HL-60/S4 (cell line): ENCODE data around the gene XYLT1.

Experiments used
- in situ Hi-C: fragments of 300-500 bp; cut with MboI; formaldehyde crosslinking; loops from 2 replicates; pipeline ENCODE4 v1.14.3; 2022; ENCODE audit warnings: low sequenced_read_pairs

The XYLT1 gene

DNA sequence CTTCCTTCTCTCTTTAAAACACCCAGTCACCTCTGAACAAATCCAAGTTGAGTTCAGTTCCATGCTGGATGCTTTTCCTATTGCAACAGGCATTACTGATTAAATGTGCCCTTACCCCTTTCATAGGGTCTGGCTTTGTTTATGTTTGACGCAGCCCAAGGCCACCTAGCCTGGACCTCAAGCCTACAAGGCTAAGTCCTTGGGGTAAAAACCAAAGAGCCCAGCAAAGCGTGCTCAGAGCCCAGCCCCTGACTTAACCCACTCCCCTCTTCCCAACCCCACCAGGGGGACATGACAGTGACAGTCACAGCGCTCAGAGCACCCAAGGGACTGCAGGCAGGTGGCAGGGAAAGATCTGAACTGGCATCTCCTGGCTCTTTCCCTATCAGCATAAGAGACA, 200.6 kb downstream of the XYLT1 start:
- in situ Hi-C loops = no loop called here

DNA sequence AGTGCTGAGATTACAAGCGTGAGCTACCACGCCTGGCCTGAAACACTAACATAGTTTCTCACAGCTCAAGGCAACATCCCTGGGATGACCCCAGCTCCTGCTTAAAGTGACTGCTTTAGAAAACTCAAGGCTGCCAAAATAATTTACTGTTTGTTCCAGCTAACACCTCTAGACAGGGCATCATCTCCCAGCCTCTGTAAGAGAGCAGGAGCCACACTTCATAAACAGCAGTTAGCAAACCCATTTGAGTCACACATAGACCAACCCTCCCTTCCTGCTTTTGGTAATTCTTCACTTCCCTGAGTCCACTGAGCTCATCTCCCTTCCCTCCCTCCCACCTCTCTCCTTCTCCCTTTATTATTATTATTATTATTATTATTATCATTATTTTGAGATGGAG, 201.3 kb downstream of the XYLT1 start:
- in situ Hi-C loops = no loop called here

DNA sequence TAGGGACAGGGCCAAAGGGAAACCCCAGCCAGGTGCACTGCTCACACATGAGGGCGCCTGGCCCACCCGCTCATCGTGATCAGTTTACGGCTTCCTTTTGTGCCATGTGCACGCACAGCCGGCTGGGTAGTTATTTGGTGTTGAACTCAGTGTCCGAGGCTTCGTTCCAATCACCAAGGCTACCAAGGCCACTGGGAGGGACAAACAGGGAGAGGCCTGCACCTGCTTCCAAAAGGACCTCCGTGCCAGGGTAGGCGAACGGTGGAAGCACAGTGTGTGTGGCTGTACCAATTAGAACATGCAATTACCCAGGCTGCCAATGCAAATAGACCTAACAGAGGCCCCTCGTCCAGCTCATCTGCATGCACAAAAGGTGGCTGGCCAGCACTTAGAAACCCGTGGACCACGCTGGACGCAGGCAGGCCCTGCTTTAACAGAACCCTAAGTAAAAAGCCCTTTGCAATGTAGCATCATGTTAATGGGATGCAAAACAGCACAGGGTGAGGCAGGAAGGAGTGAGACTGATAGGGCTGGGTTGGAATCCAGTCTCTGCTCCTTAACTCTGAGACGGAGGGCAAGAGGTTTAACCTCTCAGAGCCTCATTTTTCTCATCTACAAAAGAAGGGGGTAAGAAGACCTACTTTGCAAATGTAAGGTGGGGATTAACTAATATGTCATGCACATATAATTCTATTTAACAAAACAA, 204.0 kb downstream of the XYLT1 start:
- in situ Hi-C loops = no loop called here

DNA sequence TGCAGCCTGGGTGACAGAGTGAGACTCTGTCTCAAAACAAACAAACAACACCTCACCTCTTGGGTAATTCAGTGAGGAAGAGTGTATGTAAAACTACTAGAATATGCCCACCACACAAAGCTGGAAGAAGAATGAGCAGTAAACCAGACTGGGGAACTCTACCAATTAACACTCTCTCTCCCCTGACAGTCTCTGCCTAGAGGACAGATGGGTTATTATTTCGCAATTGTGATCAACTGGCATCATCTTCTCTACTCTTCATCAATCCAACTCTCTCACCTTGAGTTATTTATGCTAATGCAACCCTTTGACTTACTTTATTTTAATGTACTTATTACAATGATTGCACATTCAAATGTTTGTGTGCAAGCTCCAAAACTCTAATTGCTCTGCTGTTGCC, 205.6 kb downstream of the XYLT1 start:
- in situ Hi-C loops = no loop called here

DNA sequence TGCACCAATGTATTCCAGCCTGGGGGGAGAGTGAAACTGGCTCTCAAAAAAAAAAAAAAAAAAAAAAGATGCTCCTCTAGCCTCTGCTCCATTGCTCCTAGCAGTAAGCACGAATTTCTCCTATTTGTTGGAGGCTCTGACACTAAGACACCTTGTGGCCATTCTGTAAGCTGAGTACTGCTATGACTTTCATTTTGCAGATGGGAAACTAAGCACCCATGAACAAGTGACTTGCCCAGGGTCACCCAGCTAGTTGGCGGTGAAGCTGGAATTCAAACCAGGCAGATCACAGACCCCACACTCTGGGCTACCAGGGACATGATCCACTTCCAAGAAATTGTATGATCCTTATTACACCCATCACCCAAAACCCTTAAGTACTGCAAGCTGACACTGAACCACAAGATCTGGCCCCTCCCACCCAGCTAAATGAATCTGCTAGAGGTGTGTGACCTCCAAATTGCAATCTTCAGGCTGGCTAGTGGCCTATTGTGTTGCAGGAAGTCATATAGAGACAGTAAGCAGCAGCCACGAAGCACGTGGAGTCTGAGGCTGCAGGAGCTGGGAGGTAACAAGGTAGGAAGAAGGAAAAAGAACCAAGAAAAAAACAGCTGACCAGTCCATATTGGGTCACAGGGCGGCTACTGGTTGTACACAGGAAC, 209.4 kb downstream of the XYLT1 start:
- in situ Hi-C loops = no loop called here

DNA sequence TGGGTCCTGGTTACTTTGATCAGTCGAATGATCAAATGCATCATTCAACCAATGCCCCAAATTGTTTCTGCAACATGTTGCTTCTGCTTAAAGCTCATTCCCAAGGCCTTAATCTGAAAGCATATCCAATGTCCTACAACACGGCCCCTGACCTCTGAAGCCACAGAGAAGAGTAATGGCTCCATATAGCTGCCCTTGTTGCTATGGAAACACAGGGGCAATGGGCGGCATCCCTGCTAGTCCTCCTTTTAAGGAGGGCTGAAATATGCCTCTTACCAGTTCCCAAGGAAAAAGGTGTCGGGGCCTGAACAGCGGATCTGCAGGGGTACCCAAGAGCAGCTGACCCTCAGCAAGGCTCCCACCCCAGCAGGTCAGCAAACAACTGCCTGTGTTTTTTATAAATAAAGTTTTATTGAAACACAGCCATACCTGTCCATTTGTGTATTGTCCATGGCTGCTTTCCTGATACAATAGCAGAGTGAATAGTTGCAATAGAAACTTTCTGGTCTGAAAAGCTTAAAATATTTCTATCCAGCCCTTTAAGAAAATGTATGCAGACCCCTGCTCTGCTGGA, 210.4 kb downstream of the XYLT1 start:
- in situ Hi-C loops = no loop called here

DNA sequence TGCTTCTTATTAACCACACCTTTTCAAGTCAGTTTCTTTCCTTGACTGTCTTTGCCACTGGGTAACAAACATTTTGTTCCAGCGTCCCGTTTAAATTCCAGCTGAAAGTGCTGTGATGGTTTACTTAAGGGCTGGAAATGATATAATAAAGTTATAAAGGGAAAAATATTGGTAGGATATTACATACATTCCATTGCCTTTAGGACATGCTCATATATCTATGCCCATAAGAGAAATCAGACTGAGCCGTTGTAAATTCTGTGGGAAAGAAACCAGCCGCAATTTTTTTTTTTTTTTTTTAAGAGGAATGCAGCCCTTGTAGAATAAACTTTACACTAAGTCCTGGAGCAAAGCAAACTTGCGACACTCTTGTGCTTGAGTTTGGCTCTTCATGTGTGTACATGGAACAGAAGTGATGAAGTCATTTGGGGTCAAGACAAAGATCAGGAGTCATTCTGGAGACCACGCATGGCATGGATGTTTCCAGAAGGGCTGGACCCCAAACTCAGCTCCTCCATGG, 210.9 kb downstream of the XYLT1 start:
- in situ Hi-C loops = no loop called here

DNA sequence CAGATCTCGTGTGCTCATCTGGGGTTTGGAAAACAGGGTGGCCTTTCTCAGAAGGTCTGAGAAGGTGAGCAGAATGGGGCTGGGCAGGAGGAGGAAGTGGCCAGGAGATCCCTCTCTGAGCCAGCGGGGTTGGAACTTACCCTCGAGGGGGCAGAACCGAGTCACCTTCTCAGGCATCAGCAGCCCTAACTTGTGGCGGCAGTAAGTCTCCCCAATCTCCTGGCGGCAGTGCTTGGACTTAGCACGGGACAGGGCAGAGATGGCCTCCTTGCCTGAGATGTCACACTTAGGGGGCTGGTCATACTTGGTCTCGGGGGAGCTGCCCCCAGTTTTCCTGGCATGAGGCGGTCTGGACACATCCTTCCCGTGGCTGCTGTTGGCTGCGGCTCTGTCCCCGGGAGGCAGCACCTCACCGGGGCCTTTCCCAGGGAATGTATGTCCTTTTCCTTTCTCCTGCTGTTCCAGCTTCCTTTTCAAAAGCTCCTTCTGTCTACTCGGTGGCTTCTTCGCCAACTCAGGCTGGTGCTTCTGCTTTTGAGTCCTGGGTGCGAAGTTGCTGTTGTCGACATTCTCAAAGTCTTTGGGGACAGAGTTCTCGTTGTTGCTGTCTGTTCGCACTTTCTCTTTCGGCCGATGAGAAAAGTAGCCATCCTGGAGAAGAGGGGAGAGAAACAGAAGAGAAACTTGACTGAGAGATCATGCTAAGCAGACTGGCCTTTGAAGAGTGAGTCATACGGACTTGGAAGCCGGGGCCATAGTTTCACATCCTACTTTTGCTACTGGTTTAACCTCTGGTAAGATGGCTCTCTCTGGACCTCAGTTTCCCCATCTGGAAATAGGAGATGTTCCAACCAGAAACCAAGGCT, 211.7 kb downstream of the XYLT1 start:
- in situ Hi-C loops = no loop called here

DNA sequence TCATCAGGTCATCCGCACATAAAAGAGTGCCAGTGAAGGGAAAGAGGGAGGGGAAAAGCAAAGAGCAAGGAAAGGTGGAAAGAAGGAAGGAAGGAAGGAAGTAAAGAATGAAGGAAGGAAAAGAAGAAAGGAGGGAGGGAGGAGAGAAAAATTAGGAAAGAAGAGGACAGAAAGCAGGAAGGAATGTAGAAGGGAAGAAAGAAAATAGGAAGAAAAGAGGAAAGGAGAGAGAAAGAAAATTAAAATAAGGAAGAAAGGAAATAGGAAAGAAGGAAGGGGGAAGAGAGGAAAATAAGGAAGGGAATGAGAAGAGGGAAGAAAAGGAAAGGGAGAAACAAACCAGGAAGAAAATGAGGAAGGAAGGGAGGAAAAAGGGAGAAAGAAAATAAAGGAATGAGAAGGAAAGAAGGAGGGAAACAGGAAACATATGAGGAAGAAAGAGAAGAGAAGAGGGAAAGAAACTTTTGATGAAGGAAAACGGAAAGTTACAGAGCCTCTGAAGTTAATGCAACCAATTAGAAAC, 212.6 kb downstream of the XYLT1 start:
- in situ Hi-C loops = no loop called here

DNA sequence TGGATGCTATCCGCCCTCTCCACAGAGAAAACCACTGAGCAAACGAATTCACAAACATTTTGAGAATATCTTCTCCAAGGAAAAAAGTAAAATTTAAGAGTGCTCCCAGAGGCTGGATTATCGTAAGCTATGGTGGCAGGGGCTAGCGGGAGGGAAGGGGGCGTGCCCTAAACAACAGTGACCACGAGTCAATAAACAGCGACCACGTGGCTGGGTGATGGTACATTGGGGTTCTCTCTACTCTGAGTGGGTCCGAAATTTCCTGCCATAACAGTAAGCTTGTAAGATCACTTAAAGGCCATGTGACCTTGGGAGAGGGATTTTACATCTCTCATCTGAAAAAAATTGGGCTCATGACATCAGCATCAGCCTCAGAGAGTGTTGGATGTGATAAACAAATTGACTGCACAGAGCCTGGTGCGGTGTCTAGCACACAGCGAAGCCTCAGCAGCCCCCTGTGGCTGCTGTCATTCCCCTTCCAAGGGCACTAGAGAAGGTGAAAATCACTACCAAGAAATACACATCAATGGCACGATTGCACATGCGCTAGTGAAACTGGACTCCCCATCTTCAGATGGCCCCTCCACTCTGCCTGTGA, 213.2 kb downstream of the XYLT1 start:
- in situ Hi-C loops = no loop called here

DNA sequence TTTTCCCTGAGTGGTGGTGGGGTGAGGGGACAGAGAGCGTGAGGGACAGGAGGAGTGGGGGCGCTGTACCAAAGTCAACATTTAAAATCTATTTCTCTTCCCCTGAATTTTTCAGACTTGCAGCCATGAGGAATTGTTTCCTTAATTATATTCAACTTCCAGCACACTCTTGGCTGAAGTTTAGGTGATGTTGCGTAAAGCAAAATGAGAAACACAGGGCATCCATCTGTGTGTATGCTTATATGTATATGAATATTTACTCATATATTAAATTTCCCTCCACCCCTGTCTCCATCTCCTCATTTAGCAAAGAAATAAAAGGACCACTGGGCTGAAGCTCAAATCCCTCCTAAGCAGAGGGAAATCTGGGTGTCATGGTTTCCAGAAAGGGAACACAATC, 218.1 kb downstream of the XYLT1 start:
- in situ Hi-C loops = no loop called here

DNA sequence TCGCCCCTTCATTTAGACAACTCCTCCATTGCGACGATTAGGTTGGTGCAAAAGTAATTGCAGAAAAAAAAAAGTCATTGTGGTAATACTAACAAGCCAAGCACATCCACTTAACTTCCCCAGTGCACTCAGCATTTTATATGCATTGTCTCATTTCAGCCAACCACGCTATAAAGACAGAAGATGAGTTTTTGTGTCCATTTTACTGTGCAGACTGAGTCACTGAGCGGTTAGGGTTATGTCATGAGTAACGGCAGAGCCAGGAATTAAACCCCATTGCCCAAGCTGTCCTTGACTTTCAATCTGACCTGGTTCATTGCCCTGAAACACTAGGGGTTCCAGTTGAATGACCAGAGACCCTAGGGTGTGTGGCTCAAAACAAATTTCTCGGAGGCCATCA, 218.7 kb downstream of the XYLT1 start:
- in situ Hi-C loops = no loop called here

DNA sequence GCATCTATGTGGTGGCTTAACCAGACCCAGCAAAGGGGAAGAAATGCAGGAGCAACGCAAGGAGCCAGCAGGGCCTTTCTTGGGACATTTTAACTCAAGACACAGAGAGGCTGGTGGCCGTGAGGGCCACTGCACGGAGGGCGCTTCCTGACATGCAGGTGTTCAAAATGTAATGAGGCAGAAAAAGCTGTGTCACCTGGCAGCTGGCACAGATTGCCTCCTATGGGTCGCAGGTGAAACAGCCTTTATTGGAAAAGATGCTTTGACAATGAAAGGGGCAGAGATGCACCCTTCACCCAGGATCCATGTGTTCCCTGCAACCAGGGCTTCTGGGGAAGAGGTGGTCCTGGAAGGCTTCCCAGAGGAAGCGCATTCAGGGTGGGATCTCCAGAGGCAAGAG, 219.3 kb downstream of the XYLT1 start:
- in situ Hi-C loops = no loop called here

DNA sequence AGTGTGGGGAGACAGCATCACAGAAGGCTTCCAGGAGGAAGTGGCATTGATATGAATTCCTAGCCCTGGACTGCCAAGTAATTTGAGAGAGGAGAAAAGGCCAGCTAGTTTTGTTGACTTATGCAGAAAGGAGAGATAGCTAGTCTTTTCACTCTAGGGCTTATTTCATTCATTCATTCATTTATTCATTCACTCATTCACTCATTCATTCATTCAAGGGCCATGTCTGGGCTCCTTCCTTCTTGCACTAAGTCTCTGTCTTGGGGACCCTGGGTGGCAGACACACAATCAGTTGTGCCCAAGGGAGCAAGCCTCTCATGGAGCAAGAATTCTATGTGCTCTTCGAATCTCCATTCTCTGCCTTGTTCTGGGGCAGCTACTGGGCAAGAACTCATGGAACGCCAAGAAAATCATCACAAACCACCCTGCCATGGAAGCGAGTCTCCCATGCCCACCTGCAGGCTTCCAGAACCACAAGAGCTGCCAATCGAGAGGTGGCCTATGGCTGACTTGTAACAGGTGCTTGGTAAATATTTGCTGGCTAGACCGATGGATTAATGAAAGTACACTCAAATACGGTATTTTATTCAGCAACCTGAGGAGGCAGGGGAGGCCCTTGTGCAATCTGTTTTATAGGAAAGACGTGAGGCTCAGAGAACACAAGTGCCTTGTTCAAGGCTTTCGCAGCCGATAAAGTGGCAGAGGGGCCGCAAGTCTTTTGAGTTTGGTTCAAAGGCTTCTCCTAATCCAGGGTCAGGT, 223.6 kb downstream of the XYLT1 start:
- in situ Hi-C loops = no loop called here

DNA sequence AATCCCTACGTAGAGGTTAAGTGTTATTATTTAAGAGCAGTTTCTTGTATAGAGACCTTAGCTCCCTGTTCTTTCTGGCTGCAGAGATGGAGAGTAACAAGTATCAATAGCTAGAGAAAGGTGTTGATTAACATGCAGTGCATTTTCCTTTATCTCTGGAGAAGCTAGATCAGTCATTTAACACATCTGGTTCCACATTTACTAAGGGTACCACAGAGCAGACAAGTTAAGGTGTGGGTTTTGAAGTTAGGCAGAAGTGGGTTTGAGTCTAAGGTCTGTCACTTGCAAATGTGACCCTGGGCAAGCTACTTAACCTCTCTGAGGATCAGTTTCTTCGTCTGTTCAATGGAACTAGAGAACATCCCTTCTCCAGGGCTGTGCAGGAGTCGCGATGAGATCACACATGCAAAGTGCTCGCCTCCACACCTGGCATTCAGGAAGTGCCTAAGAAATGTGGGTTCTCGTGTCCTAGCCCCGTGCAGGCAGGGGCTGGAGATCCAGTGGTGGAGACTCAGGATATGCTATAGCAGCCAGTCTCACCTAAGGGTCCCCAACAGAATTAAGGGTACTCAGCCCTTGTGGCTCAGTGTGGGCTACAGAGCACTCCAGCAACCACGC, 224.4 kb downstream of the XYLT1 start:
- in situ Hi-C loops = no loop called here

DNA sequence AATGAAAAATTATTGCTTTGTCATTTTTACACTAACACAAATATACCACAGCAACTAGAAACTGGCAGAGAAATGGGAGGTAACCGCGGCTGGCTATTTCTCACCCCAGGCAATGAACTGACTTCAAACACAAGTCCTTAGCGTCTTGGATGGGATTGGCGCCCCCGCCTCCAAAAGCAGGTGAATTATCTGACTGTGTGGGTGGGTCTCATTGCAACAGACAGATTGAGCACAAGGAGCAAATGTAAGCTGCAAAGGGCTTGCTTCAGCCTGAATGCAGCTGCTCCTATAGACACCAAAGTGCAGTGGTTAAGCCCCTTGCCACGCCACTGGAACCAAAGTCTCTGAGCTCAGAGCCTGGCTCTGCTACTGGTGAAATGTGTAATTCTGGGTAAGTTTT, 225.0 kb downstream of the XYLT1 start:
- in situ Hi-C loops = no loop called here

DNA sequence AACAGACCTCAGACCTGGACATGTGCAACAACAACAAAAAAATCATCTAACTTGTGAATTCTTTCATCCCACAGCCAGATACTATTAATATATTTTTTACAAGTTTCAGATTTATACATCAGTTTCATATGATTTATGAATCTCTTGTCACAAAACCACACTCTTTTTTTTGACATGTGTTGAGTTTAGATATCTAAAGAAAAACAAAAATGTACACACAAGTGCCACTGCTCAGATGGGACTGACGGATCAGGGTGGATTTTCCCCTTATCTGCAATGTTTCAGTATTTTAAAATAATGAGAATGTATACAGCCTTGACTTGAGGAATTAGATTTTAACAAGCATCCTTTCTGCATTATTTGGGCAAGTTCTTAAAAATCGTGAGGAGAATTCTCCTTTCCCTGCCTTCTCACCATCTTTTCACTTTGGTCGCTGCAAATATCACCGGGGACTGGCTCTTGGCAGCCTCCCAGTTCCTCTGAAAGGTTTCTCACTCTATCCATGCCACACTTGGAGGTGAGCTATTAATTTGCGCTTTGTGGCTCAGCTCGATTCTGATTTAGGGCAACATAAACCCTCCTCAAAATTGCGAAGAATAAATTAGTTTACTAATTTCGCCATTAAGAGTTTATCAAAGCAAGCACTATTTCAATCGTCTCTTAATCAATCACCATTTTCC, 225.7 kb downstream of the XYLT1 start:
- in situ Hi-C loops = no loop called here

DNA sequence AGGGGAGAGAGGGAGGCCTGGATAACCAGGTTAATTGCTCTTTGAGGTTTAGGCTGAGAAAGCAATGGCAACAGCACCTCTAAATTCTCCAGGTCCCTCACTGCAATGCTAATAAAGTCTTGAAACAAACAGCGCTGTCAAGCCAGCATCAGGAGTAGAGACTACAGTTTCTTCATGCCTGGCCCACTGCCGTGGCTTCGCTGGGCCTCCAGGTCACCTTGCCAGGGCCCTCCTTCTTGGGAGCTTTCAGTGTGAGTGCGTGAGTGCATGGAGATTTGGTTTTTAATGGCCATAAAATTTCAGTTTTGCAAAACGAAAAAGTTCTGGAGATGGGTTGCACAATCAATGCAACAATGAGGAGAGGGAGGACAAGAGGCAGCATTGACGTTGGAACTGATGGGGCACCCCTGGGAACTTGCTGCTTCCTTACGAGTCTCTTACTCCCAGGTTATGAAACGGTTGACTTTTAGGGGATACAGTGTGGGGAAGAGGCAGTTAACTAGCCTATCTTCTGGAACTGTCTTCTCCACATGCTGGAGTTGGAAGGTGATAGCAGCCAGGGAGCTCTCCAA, 229.4 kb downstream of the XYLT1 start:
- in situ Hi-C loops = no loop called here
